ENCODE measurements around the gene ARPC1B. TPM values are rescaled to one million over a fixed set of nuclear protein-coding genes. Genes with fewer than 3 reads are reported as not detected.

The ARPC1B gene
- total and polyA plus RNA-seq, 9 of the 15 experiments (the other 6 are each of a cell fraction or from before 2014, with no cell fraction given): 6.7 to 357 (median 211) TPM

DNA sequence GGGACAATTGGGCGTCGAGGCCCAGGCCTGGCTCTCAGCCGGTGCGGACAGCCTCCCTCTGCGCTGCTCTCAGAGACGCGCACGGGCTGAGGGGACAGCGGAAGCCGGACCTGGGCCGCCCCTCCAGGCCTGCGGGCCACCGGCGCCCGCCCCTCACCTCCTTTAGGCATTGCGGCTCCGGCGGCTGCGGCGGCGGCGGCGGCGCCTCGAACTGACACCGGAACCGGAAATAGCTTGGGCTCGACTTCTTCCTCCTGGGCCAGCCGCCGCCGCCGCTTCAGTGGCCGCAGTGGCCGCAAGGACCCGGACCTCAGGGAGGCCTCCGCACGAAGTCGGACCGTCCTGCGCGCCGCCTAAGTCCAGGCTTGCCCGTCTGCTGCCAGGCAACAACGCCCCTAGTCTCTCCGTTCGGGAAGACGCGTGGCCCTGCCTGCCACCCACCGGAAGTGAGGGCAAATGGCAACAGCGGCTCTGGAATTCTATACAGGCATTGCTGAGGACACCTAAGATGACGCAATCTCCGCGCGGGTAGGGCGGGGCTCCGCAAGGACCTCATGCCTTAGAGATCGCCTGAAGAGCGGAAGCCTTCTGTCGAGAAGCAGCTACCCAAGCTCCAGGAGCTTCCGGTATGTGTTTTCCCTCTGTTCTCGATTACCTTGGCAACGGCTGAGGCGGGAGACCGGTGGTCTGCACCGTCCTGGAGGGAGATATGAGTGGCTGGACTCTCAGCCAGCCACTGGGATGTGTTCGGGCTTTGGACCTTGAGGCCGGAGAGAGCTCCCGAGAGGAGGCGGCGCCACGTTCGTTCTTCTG, 34.1 kb downstream of the ARPC1B start, which contains the start of the genes BUD31 and PDAP1 (continued):
- TF ChIP-seq EWSR1 (IDR thresholded peaks at IDR 0.05; ENCODE audit: borderline replicate concordance, low read depth, partially characterized antibody) (no peak), ZFPM2 (CRISPR knock-in tag; IDR thresholded peaks at IDR 0.05) (0 out of 2 replicates have a peak, but pooled peaks have one; percentile 80), MEF2A (IDR thresholded peaks at IDR 0.05; ENCODE audit: control insufficient read depth, low read depth, low read length) (no peak), NEUROD1 (IDR thresholded peaks at IDR 0.05; ENCODE audit: borderline replicate concordance, low read depth, low read length, partially characterized antibody) (peak; percentile 86), FOS (IDR thresholded peaks at IDR 0.05; ENCODE audit: extremely low read depth, insufficient read length) (no peak), CREM (IDR thresholded peaks at IDR 0.05; ENCODE audit: low read depth) (peak; percentile 95), ZC3H8 (IDR thresholded peaks at IDR 0.05) (no peak), ELF1 (tag; IDR thresholded peaks at IDR 0.05) (peak; percentile 95), NELFE (IDR thresholded peaks at IDR 0.05; ENCODE audit: insufficient read depth, insufficient read length) (no peak), ZNF175 (CRISPR knock-in tag; IDR thresholded peaks at IDR 0.05; ENCODE audit: low read depth) (0 out of 2 replicates have a peak, but pooled peaks have one; percentile 54), ZNF644 (tag; IDR thresholded peaks at IDR 0.05; ENCODE audit: low read depth) (peak; percentile 75; the same call in 1 of the 2 replicates), ZNF311 (CRISPR knock-in tag; IDR thresholded peaks at IDR 0.05) (no peak; the same call in 1 of the 2 replicates), CBFA2T2 (conservative IDR thresholded peaks at IDR 0.05) (no peak)
- TF ChIP-seq, protein P1, sequence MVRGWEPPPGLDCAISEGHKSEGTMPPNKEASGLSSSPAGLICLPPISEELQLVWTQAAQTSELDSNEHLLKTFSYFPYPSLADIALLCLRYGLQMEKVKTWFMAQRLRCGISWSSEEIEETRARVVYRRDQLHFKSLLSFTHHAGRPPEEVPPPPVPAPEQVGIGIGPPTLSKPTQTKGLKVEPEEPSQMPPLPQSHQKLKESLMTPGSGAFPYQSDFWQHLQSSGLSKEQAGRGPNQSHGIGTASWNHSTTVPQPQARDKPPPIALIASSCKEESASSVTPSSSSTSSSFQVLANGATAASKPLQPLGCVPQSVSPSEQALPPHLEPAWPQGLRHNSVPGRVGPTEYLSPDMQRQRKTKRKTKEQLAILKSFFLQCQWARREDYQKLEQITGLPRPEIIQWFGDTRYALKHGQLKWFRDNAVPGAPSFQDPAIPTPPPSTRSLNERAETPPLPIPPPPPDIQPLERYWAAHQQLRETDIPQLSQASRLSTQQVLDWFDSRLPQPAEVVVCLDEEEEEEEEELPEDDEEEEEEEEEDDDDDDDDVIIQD (CRISPR knock-in tag; IDR thresholded peaks at IDR 0.05): no peak
- TF ChIP-seq, protein P2, sequence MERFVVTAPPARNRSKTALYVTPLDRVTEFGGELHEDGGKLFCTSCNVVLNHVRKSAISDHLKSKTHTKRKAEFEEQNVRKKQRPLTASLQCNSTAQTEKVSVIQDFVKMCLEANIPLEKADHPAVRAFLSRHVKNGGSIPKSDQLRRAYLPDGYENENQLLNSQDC (CRISPR knock-in tag; IDR thresholded peaks at IDR 0.05): peak; percentile 89
- TF ChIP-seq, protein P3, sequence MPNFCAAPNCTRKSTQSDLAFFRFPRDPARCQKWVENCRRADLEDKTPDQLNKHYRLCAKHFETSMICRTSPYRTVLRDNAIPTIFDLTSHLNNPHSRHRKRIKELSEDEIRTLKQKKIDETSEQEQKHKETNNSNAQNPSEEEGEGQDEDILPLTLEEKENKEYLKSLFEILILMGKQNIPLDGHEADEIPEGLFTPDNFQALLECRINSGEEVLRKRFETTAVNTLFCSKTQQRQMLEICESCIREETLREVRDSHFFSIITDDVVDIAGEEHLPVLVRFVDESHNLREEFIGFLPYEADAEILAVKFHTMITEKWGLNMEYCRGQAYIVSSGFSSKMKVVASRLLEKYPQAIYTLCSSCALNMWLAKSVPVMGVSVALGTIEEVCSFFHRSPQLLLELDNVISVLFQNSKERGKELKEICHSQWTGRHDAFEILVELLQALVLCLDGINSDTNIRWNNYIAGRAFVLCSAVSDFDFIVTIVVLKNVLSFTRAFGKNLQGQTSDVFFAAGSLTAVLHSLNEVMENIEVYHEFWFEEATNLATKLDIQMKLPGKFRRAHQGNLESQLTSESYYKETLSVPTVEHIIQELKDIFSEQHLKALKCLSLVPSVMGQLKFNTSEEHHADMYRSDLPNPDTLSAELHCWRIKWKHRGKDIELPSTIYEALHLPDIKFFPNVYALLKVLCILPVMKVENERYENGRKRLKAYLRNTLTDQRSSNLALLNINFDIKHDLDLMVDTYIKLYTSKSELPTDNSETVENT (CRISPR knock-in tag; IDR thresholded peaks at IDR 0.05): 0 out of 2 replicates have a peak, but pooled peaks have one; percentile 7
- TF ChIP-seq, protein P4, sequence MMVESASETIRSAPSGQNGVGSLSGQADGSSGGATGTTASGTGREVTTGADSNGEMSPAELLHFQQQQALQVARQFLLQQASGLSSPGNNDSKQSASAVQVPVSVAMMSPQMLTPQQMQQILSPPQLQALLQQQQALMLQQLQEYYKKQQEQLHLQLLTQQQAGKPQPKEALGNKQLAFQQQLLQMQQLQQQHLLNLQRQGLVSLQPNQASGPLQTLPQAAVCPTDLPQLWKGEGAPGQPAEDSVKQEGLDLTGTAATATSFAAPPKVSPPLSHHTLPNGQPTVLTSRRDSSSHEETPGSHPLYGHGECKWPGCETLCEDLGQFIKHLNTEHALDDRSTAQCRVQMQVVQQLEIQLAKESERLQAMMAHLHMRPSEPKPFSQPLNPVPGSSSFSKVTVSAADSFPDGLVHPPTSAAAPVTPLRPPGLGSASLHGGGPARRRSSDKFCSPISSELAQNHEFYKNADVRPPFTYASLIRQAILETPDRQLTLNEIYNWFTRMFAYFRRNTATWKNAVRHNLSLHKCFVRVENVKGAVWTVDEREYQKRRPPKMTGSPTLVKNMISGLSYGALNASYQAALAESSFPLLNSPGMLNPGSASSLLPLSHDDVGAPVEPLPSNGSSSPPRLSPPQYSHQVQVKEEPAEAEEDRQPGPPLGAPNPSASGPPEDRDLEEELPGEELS (CRISPR knock-in tag; IDR thresholded peaks at IDR 0.05; ENCODE audit: borderline replicate concordance): no peak
- TF ChIP-seq, protein P5, sequence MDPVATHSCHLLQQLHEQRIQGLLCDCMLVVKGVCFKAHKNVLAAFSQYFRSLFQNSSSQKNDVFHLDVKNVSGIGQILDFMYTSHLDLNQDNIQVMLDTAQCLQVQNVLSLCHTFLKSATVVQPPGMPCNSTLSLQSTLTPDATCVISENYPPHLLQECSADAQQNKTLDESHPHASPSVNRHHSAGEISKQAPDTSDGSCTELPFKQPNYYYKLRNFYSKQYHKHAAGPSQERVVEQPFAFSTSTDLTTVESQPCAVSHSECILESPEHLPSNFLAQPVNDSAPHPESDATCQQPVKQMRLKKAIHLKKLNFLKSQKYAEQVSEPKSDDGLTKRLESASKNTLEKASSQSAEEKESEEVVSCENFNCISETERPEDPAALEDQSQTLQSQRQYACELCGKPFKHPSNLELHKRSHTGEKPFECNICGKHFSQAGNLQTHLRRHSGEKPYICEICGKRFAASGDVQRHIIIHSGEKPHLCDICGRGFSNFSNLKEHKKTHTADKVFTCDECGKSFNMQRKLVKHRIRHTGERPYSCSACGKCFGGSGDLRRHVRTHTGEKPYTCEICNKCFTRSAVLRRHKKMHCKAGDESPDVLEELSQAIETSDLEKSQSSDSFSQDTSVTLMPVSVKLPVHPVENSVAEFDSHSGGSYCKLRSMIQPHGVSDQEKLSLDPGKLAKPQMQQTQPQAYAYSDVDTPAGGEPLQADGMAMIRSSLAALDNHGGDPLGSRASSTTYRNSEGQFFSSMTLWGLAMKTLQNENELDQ (CRISPR knock-in tag; IDR thresholded peaks at IDR 0.05; ENCODE audit: borderline replicate concordance): no peak

Measured in K562 (cell line).